Renal pelvis (tissue), 12 donors: ENCODE results near the gene BICRAL. TPM values are rescaled to one million over a fixed set of nuclear protein-coding genes. Genes with fewer than 3 reads are reported as not detected.
A peak's percentile ranks its signal among the peaks of the same experiment; 100 is the strongest.
"Not testable (repeated sequence)": the region's sequence is repeated elsewhere in the genome, so short reads cannot be mapped to it uniquely, and the experiment has no call there.

Experiments used
- DNase-seq: peaks from one replicate; pipeline ENCODE4 v3.0.0-alpha.2; 2013
- long read RNA-seq, 16 experiments: transcript quantifications; one replicate each; lab custom pipeline, GENCODE V29; 2026
- polyA plus RNA-seq, 3 donors: library from polyadenylated mRNA; unstranded; fragments of 120-200 nt; gene quantifications; one replicate each; pipeline ENCODE4 v1.2.1, GENCODE V29; 2013; ENCODE audit not compliant: insufficient read length in 3 of 3

BICRAL gene
- 10 to 100 TPM; 13.9 to 17.3 (median 15.2) TPM for polyA plus RNA-seq
- long read RNA-seq, donor 1 = 0 reads
- long read RNA-seq, donor 2, full-length matches to known transcripts = 1 of 1 reads
- long read RNA-seq, donor 2, partial matches to known transcripts = 0 of 1 reads
- long read RNA-seq, donor 2, other reads (novel, unspliced or antisense) = 0 of 1 reads
- long read RNA-seq, donor 3 = 0 reads
- long read RNA-seq, donor 4 = 0 reads
- long read RNA-seq, donor 5 = 0 reads
- long read RNA-seq, donor 6 = 0 reads
- long read RNA-seq, donor 7 = 0 reads
- long read RNA-seq, donor 8 = 0 reads
- long read RNA-seq, donor 9, partial matches to known transcripts = 12 of 12 reads
- long read RNA-seq, donor 9, other reads (novel, unspliced or antisense) = 0 of 12 reads
- long read RNA-seq, donor 10, full-length matches to known transcripts = 1 of 7 reads
- long read RNA-seq, donor 10, partial matches to known transcripts = 6 of 7 reads
- long read RNA-seq, donor 10, other reads (novel, unspliced or antisense) = 0 of 7 reads
- long read RNA-seq, donor 11 = 0 reads
- long read RNA-seq, donor 12 = 0 reads
- long read RNA-seq, donor 13 = 0 reads
- long read RNA-seq, donor 14, partial matches to known transcripts = 11 of 11 reads
- long read RNA-seq, donor 14, other reads (novel, unspliced or antisense) = 0 of 11 reads
- long read RNA-seq, donor 15, partial matches to known transcripts = 8 of 8 reads
- long read RNA-seq, donor 15, other reads (novel, unspliced or antisense) = 0 of 8 reads
- long read RNA-seq, donor 16, partial matches to known transcripts = 12 of 12 reads
- long read RNA-seq, donor 16, other reads (novel, unspliced or antisense) = 0 of 12 reads

DNA sequence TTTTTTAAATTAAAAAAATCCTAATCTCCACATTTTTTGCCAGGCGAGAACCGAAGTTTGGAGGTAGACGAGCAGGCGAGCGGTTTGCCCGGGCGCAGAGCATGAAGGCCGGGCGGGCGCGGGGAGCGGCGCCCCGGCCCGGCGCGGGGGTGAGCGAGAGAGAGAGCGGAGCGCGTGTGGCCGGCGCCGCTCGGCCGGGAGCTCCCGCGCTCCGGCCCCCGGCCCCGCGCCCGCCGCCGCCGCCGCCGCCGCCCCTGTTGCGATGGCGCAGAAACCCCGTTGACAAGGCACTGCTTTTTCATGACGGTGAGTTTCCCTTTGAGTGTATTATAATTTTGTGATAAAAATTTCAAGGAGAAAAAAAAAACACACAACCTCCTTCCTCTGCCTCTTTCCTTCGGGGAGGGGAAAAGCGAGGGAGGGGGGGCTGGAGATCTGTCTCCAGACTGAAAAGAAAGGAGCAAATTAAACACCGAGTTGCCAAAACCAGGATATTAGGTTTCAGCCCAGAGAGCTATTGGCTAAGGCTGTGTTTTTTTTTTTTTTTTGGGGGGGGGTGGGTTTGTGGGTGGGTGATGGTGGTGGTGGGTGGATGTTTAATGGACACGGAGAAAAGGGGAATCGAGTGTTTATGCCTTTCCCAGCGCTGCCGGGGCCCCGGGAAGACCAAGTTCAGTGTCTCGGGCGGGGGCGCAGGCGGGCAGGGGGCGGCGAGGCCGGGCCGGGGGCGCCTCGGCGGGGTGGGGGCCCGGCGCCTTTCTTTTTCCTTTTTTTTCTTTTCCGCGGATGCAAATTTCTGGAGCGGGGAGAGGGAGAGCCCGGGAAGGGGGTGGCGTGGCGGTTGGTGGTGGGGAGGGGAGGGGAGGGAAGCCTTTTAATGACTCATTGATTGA lies at the start of gene BICRAL:
Gene BICRAL (plus strand): TSS at position 257 of the 893 bp plus-strand sequence. CDS start 39,971 bp downstream, outside the sequence.
- peak; percentile 88 for DNase-seq

DNA sequence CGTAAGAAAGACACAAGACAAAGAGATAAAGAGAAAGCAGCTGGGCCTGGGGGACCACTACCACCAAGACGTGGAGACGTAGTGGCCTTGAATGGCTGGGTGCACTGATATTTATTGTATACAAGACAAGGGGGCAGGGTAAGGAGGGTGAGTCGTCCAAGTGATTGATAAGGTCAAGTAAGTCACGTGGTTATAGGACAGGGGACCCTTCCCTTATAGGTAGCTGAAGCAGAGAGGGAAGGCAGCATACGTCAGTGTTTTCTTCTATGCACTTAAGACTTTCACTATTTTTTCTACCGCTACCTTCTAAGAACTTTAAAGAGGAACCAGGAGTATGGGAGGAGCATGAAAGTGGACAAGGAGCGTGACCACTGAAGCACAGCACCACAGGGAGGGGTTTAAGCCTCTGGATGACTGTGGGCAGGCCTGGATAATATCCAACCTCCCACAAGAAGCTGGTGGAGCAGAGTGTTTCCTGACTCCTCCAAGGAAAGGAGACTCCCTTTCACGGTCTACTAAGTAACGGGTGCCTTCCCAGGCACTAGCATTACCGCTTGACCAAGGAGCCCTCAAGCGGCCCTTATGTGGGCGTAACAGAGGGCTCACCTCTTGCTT lies 47.9 kb upstream of the BICRAL start:
- DNase-seq = not testable (repeated sequence)

GRCh38 chr6:42735976-42736375 lies 45.9 kb upstream of the BICRAL start:
- DNase-seq = no peak

DNA sequence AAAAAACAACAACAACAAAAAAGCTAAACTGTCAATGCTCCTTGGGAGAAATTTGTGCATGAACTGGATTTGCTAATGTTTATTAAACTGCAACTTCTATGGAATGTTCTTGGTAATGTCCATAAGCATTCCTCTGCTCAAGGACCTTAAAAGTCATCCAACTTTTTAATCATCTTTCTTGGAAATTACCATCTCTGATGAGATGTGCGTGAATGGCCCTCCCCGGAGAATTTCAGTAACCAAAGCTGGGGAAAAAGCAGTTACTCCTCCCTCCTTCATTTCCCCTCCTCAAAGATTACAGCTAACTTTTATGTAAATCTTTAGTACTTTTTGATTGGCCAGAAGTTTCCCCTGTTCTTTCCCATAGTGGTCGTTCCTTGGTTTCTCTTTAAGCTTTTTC lies 41.1 kb upstream of the BICRAL start:
- DNase-seq = no peak

DNA sequence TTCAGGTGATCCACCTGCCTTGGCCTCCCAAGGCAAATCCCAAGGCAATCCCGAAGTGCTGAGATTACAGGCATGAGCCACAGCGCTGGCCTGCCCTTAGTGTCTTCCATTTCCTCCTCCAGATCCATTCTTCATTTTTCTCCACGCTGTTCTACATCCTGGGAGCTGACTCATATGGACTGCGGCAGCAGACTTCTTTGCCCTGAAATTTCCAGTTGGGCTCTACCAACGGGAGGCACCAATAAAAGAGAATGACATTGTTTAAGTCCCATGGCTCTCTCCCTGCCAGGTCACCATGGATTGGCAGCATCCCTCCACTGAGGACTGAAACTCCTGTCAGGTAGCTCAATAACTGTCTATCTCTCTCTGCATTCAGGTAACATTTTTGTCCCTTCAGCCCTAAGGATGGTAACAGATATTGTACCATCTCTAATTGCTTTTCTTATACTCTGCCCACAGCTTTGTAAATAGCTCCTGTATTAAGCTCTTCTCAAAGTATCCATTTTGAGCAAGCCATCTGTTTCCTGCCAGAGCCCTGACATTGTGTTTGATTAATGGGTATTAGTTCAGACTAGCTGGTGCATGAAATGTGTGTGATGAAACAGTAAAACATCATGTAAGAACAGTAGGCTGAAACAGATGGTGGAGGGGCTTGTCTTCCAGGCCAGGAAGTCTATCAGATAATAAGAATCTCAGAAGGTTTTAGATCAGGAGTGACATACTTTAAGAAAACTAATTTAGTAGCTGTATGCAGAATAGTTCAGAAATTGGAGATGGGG lies 39.5 kb upstream of the BICRAL start:
- DNase-seq = no peak

- no peak for DNase-seq
Observed at GRCh38 chr6:42744351-42744893, 37.4 kb upstream of the BICRAL start.

- DNase-seq = no peak
Observed at GRCh38 chr6:42745083-42745639, 36.7 kb upstream of the BICRAL start.

GRCh38 chr6:42745640-42746462 lies 36.0 kb upstream of the BICRAL start, which contains the start of gene TBCC:
TBCC (minus strand) TSS chr6:42746103; CDS start chr6:42746073, 30 bp downstream.
- peak; percentile 99 for DNase-seq

- DNase-seq = peak; percentile 84
Observed at GRCh38 chr6:42746463-42747391, 35.1 kb upstream of the BICRAL start.

DNA sequence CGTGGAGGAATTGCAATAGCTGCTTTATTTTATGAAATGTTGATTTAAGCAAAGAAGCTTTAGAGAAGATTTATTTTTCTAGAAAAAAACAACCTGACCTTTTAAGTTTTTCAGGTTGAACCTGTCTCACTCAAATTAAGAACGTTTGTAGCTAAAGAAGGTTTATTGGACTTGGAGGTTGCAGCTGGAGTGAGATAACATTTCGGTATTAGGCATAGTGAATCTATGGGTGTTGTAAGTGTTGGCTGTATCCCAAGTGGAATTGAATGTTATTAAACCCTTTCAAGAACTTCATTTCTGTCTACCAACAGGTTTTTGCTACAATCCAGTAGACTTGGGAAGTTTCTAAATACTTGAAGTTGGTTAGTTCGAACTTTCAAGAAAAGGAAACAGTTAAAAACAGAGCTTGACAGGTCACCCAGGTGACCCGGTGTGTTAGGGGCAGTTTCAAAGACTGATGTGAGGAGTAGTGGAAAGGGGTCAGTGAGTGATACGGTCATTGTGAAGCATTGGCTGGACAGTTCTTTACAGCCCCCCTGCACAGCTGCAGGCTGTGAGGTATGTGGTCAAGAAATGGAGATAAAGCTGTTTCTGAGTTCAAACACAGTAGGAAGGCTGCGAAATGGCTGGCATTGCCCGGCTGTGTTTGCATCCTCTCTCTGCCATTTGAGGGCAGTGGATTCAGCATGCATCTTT lies 33.5 kb upstream of the BICRAL start:
- DNase-seq = no peak

DNA sequence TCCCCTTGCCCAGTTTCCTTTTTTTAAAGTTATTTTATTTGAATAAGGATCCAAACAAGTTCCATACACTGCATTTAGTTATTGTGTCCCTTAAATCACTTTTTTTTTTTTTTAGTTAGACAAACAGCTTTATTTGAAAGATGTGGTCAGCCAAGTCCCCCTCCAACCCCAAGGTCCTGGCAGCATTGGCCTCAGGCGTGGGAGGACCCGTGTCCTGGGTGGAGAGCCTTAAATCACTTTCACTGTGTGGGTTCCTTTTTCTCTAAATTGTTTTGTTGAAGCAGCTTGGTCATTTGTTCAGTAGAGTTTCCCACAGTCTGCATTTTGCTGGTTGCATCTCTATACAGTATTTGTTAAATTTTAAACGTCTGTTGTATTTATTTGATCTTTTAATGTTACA lies 30.8 kb upstream of the BICRAL start:
- peak; percentile 67 for DNase-seq

DNA sequence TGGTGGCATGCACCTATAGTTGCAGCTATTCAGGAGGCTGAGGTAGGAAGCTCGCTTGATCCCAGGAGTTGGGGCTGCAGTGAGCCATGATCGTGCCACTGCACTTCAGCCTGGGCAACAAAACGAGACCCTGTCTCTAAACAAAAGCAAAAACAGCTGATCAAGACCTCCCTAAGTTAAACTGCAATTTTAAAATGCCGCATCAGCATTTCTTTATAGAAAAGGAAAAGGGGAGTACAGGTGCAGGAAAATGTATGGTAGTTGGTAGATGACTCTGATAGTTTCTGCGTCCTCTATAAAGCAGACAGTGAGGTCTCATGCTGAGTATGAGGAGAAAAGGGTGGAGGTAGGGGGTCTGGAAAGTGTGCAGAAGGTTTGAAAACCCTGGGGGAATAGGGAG lies 27.1 kb upstream of the BICRAL start:
- DNase-seq = no peak

DNA sequence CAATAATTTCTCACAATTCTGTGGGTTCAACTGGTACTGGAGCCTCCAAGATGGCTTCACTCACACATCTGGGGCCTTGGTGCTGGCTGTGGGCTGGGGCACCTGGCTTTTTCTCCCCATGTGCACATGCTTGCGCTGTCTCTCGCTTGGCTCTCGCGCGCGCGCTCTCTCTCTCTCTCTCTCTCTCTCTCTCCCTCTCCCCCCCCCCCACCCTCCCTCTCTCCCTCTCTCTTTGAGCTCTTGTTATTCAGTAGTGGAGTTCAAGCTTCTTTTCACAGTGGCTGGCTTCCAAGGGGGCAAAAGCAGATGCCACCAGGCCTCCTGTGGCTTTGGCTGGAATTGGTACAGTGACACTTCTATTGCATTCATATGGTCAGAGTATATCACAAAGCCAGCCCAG lies 25.1 kb upstream of the BICRAL start:
- no peak for DNase-seq

GRCh38 chr6:42758756-42759430 lies 23.0 kb upstream of the BICRAL start:
- no peak for DNase-seq

DNA sequence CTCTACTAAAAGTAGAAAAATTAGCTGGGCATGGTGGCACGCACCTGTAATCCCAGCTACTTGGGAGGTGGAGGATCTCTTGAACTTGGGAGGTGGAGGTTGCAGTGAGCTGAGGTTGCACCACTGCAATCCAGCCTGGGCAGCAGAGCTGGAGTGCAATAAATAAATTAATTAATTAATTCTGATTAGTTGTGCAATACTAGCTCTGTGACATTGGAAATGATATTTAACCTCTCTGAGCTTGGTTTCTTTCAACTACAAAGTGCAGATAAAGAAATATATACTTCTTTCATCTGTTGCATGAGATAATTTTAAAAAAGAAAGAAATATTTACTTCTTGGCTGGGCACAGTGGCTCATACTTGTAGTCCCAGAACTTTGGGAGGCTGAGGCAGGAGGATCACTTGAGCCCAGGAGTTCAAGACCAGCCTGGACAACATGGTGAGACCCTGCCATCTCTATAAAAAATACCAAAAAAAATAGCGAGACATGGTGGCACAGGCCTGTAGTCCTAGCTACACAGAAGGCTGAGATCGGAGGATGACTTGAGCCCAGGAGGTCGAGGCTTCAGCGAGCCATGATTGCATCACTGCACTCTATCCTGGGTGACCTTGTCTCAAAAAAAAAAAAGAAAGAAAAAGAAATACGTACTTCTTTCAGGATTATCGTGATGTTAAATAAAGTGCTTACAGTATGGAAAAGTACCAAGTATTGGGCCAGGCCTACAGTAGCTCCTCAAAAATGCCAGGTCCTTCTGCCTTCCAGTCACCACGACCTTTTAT lies 20.4 kb upstream of the BICRAL start:
- DNase-seq = no peak

GRCh38 chr6:42762426-42762859 lies 19.4 kb upstream of the BICRAL start:
- no peak for DNase-seq
